SK-N-SH (cell line): ENCODE data around the gene ARHGAP25. TPM values are rescaled to one million over a fixed set of nuclear protein-coding genes. Genes with fewer than 3 reads are reported as not detected.

Source experiments
- CTCF ChIA-PET: fragments of 300-600, 350-600 bp; formaldehyde crosslinking; extraction: SDS; loops from one replicate; lab custom pipeline; 2021; lab: Yijun Ruan, JAX
- POLR2A ChIA-PET: fragments of 350-600 bp; sonication (Branson Sonifier 250); formaldehyde crosslinking; extraction: SDS; loops from one replicate; lab custom pipeline; 2020; ENCODE audit warnings: antibody characterized with exemption, inconsistent platforms; lab: Yijun Ruan, JAX
- DNase-seq: peaks from one replicate; pipeline ENCODE4 v3.0.0; 2012
- H2AFZ ChIP-seq: fragments of 200-600 bp; sonication (generic); 2 replicates; pipeline ENCODE4 v1.8.1; 2016; ENCODE audit warnings: antibody characterized with exemption, mild to moderate bottlenecking, low read depth
- H3F3A ChIP-seq: fragments of 200-600 bp; sonication (generic); replicated peaks from 2 replicates; pipeline ENCODE3; 2016; ENCODE audit warnings: antibody characterized with exemption, mild to moderate bottlenecking; ENCODE audit not compliant: insufficient read depth
- H3K27ac ChIP-seq, 2 experiments: fragments of 200-500 bp in 1 of 2; fragments of 200-600 bp in 1 of 2; sonication (Bioruptor generic) in 1 of 2; sonication (generic), shearing (Covaris generic) in 1 of 2; 2 replicates each; pipeline versions ENCODE4 v1.5.1 to v1.6.1; 2014 to 2016; ENCODE audit warnings: low read depth in 2 of 2, inconsistent platforms in 1 of 2, low read length in 1 of 2, mild to moderate bottlenecking in 1 of 2, mixed read lengths in 1 of 2
- H3K27me3 ChIP-seq: fragments of 200-600 bp; sonication (generic), shearing (Covaris generic); 2 replicates; pipeline ENCODE4 v1.6.1; 2016; ENCODE audit warnings: mixed run types; ENCODE audit not compliant: insufficient read depth
- H3K36me3 ChIP-seq, 2 experiments: fragments of 200-500 bp in 1 of 2; fragments of 200-600 bp in 1 of 2; sonication (Bioruptor generic) in 1 of 2; sonication (generic) in 1 of 2; replicated peaks in 1 of 2; 2 replicates each; pipeline versions ENCODE3 to v1.5.1; 2014 to 2016; ENCODE audit warnings: low read length in 1 of 2, mild to moderate bottlenecking in 1 of 2; ENCODE audit not compliant: insufficient read depth in 2 of 2, control insufficient read depth in 1 of 2
- H3K4me1 ChIP-seq, 2 experiments: fragments of 200-500 bp in 1 of 2; fragments of 200-600 bp in 1 of 2; sonication (Bioruptor generic) in 1 of 2; sonication (generic), shearing (Covaris generic) in 1 of 2; 2 replicates each; pipeline versions ENCODE4 v1.5.1 to v1.6.1; 2014 to 2016; ENCODE audit warnings: low read depth in 1 of 2, low read length in 1 of 2, mixed run types in 1 of 2; ENCODE audit not compliant: insufficient read depth in 2 of 2, control insufficient read depth in 1 of 2
- H3K4me2 ChIP-seq: fragments of 200-600 bp; sonication (generic), shearing (Covaris generic); 2 replicates; pipeline ENCODE4 v1.6.1; 2017; ENCODE audit warnings: mixed run types
- H3K4me3 ChIP-seq, 2 experiments: fragments of 200-500 bp in 1 of 2; fragments of 200-600 bp in 1 of 2; sonication (Bioruptor generic) in 1 of 2; sonication (generic), shearing (Covaris generic) in 1 of 2; 2 replicates each; pipeline versions ENCODE4 v1.5.1 to v1.8.1; 2014 to 2016; ENCODE audit warnings: low read depth in 2 of 2, inconsistent platforms in 1 of 2, low read length in 1 of 2, mild to moderate bottlenecking in 1 of 2, mixed read lengths in 1 of 2, moderate library complexity in 1 of 2
- H3K79me2 ChIP-seq: fragments of 200-600 bp; sonication (generic); 2 replicates; pipeline ENCODE4 v1.8.1; 2017; ENCODE audit warnings: mild to moderate bottlenecking; ENCODE audit not compliant: insufficient read depth
- H3K9ac ChIP-seq: fragments of 200-600 bp; sonication (generic); 2 replicates; pipeline ENCODE4 v1.6.1; 2017; ENCODE audit warnings: mixed run types
- H3K9me2 ChIP-seq: fragments of 200-600 bp; sonication (generic); 2 replicates; pipeline ENCODE4 v1.6.1; 2017; ENCODE audit warnings: mixed run types
- H3K9me3 ChIP-seq: fragments of 200-600 bp; sonication (generic); 2 replicates; pipeline ENCODE4 v1.6.1; 2017; ENCODE audit warnings: mixed run types, mild to moderate bottlenecking, moderate library complexity
- H4K20me1 ChIP-seq: fragments of 200-600 bp; sonication (generic); 2 replicates; pipeline ENCODE4 v1.6.1; 2017; ENCODE audit warnings: mild to moderate bottlenecking, mixed run types; ENCODE audit not compliant: insufficient read depth
- CHD2 ChIP-seq: fragments of 150-350 bp; IDR thresholded peaks from 2 replicates; pipeline ENCODE4 v1.6.1; 2018; ENCODE audit warnings: low read length; ENCODE audit not compliant: partially characterized antibody
- FOXJ3 ChIP-seq: sonication (generic); formaldehyde crosslinking; IDR thresholded peaks from 2 replicates; pipeline ENCODE4 v1.5.1; 2020; ENCODE audit warnings: mild to moderate bottlenecking, missing genetic modification reagents
- JUND ChIP-seq: IDR thresholded peaks from 2 replicates; pipeline ENCODE4 v1.4.0; 2012
- NFIC ChIP-seq: IDR thresholded peaks from 2 replicates; pipeline ENCODE4 v1.4.0; 2012; ENCODE audit warnings: borderline replicate concordance
- NRF1 ChIP-seq: IDR thresholded peaks from 2 replicates; pipeline ENCODE4 v1.6.1; 2012; ENCODE audit warnings: low read depth, mild to moderate bottlenecking, low read length
- RCOR1 ChIP-seq: fragments of 150-350 bp; IDR thresholded peaks from 2 replicates; pipeline ENCODE4 v1.6.1; 2017; ENCODE audit warnings: antibody characterized with exemption, low read length
- RXRA ChIP-seq: IDR thresholded peaks from 2 replicates; pipeline ENCODE4 v1.4.0; 2012; ENCODE audit warnings: low read depth, mild to moderate bottlenecking, borderline replicate concordance
- TCF12 ChIP-seq: IDR thresholded peaks from 2 replicates; pipeline ENCODE4 v1.4.0; 2012
- WGBS: methylation state at CpG from one replicate; pipeline ENCODE4 v1.1.6; 2017; ENCODE audit warnings: low lambda C conversion rate; 5-methylcytosine and 5-hydroxymethylcytosine counted together
- polyA plus RNA-seq, 3 experiments: library from polyadenylated mRNA; depleted of rRNA; stranded (reverse); fragments of >200 nt; gene quantifications; 2 replicates each; pipeline ENCODE4 v1.2.3, GENCODE V29; 2012
- TF ChIP-seq, protein P1 (sequence below): IDR thresholded peaks from 2 replicates; pipeline ENCODE4; 2012
- TF ChIP-seq, protein P2 (sequence below): IDR thresholded peaks from 2 replicates; pipeline ENCODE4 v1.4.0; 2012; ENCODE audit warnings: low read depth, borderline replicate concordance
- TF ChIP-seq, protein P3 (sequence below): fragments of 150-350 bp; IDR thresholded peaks from 2 replicates; pipeline ENCODE4 v1.6.1; 2017; ENCODE audit warnings: antibody characterized with exemption, low read length, low read depth, borderline replicate concordance
- TF ChIP-seq, protein P4 (sequence below): IDR thresholded peaks from 2 replicates; pipeline ENCODE4 v1.6.1; 2012; ENCODE audit warnings: mild to moderate bottlenecking, low read depth, low read length, moderate library complexity

Gene ARHGAP25
- polyA plus RNA-seq, 1 of the 3 experiments (the other 2 are of a cell fraction), result not detected

DNA sequence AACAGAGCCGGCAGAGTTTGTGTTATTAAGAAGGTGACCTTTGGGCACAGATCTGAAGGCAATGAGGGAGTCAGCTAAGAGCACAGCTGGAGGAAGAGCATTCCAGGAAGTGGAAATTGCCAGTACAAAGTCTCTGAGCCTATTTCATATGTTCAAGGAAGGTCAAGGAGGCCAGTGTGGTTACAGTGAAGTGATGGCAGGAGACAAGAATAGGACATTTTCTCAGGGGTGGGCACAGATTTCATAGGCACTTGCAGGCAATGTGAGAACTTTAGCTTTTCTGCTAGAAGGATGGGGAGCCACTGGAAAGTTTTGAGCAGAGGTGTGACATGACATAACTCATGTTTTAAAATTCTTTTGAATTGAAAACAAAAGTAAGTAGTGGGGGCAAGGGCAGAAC lies 50.3 kb downstream of the ARHGAP25 start:
- H3K4me1 ChIP-seq, result no peaks in the 10 kb centered on the region
- no peak overlapping the region for H3K4me3 ChIP-seq
- peaks cover 23% of the 10 kb centered on the region; the same call in 1 of the 2 replicates for H3K27me3 ChIP-seq
- POLR2A ChIA-PET, result no interaction called here
- no peaks in the 10 kb centered on the region for H3F3A ChIP-seq
- DNase-seq, result no peak
- TF ChIP-seq FOXJ3 (CRISPR knock-in tag), result no peak
- TF ChIP-seq, protein P1, sequence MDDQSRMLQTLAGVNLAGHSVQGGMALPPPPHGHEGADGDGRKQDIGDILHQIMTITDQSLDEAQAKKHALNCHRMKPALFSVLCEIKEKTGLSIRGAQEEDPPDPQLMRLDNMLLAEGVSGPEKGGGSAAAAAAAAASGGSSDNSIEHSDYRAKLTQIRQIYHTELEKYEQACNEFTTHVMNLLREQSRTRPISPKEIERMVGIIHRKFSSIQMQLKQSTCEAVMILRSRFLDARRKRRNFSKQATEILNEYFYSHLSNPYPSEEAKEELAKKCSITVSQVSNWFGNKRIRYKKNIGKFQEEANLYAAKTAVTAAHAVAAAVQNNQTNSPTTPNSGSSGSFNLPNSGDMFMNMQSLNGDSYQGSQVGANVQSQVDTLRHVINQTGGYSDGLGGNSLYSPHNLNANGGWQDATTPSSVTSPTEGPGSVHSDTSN, result no peak
- no peak for TF ChIP-seq RXRA
- no peak for TF ChIP-seq RCOR1
- TF ChIP-seq JUND, result no peak
- TF ChIP-seq, protein P2, sequence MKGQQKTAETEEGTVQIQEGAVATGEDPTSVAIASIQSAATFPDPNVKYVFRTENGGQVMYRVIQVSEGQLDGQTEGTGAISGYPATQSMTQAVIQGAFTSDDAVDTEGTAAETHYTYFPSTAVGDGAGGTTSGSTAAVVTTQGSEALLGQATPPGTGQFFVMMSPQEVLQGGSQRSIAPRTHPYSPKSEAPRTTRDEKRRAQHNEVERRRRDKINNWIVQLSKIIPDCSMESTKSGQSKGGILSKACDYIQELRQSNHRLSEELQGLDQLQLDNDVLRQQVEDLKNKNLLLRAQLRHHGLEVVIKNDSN, result no peak
- no peak for TF ChIP-seq NRF1
- no peaks in the 10 kb centered on the region for H3K79me2 ChIP-seq
- H3K36me3 ChIP-seq, result no peaks in the 10 kb centered on the region
- no peak overlapping the region for H3K9ac ChIP-seq
- no peak overlapping the region for H3K27ac ChIP-seq
- H3K4me2 ChIP-seq, result no peak overlapping the region
- H2AFZ ChIP-seq, result no peak overlapping the region
- WGBS, result 63% methylated on average over 1 of the region's 1 CpG
- no peaks in the 10 kb centered on the region for H3K9me2 ChIP-seq
- no peaks in the 10 kb centered on the region for H4K20me1 ChIP-seq
- CTCF ChIA-PET, result interaction anchor here (0.9 kb wide), 1 partner anchor 33 kb away, joined by 3 read pairs; no protein-coding TSS in a partner anchor
- H3K9me3 ChIP-seq, result no peaks in the 10 kb centered on the region

DNA sequence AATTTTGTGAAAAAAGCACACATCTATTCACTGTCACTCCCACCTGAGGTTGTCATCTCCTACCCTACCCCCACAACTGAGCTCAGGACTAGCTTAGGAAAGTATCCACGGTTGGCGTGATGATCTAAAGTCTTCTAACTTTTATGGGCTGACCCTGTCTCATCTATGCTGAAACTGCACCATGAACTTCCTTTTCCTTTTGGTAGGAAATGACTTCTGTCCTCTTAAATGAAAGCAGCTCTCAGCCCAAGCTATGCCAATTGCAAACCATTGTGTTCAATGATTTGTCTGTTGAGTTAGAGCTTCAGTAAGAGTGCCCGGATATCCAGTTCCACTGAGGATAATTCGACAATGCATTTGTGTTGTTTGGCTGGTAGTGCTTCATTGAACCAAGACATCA lies 52.7 kb downstream of the ARHGAP25 start:
- ChIA-PET CTCF (interaction anchor here (1.1 to 1.8 kb wide), 4 partner anchors 35 to 299 kb away, joined by 3 to 5 read pairs (median 4); no protein-coding TSS in a partner anchor), POLR2A (no interaction called here)
- 63% methylated on average over 4 of the region's 4 CpGs for WGBS
- Histone ChIP-seq H3K9me2 (no peaks in the 10 kb centered on the region), H3K27ac (no peak overlapping the region), H3K36me3 (no peaks in the 10 kb centered on the region), H3K4me1 (no peaks in the 10 kb centered on the region), H3K27me3 (peaks cover 23% of the 10 kb centered on the region; the same call in 1 of the 2 replicates), H3K4me2 (no peak overlapping the region), H4K20me1 (no peaks in the 10 kb centered on the region), H3K79me2 (no peaks in the 10 kb centered on the region), H2AFZ (no peak overlapping the region), H3K9ac (no peak overlapping the region), H3K4me3 (no peak overlapping the region), H3F3A (no peaks in the 10 kb centered on the region), H3K9me3 (no peaks in the 10 kb centered on the region)
- TF ChIP-seq CHD2 (no peak), RCOR1 (no peak), FOXJ3 (CRISPR knock-in tag) (no peak), TCF12 (no peak)
- no peak for DNase-seq

DNA sequence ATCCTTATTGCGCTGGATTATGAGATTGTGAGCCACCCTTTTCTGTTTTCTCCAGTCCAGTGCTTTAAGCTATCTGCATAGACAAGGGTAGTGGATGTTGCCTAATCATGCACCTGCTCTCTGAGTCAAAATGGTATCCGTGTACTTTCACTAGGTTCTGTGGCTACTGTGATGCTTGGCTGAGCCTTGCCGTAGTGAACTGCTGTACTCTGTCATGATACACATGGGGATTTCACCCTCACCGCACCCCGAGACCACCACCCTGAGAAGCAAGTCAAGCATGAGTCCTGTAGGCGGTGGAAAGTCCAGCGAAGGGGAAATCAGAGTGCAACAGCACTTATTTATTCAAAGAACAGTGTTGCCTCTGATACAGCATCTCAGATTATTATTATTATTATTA lies 55.0 kb downstream of the ARHGAP25 start:
- Histone ChIP-seq H3K4me1 (no peaks in the 10 kb centered on the region), H3K27me3 (peaks cover 22% of the 10 kb centered on the region; the same call in 1 of the 2 replicates), H3K9me3 (no peaks in the 10 kb centered on the region), H4K20me1 (no peaks in the 10 kb centered on the region), H3F3A (no peaks in the 10 kb centered on the region), H3K36me3 (no peaks in the 10 kb centered on the region), H3K79me2 (no peaks in the 10 kb centered on the region), H3K9ac (no peak overlapping the region), H3K27ac (no peak overlapping the region), H2AFZ (no peak overlapping the region), H3K9me2 (no peaks in the 10 kb centered on the region), H3K4me3 (no peak overlapping the region), H3K4me2 (no peak overlapping the region)
- ChIA-PET CTCF (interaction anchor here (0.8 to 2.0 kb wide), 2 partner anchors 38 to 135 kb away, joined by 3 to 5 read pairs; no protein-coding TSS in a partner anchor), POLR2A (no interaction called here)
- DNase-seq, result no peak
- WGBS, result 64% methylated on average over 7 of the region's 7 CpGs
- TF ChIP-seq, protein P3, sequence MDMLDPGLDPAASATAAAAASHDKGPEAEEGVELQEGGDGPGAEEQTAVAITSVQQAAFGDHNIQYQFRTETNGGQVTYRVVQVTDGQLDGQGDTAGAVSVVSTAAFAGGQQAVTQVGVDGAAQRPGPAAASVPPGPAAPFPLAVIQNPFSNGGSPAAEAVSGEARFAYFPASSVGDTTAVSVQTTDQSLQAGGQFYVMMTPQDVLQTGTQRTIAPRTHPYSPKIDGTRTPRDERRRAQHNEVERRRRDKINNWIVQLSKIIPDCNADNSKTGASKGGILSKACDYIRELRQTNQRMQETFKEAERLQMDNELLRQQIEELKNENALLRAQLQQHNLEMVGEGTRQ, result no peak
- no peak for TF ChIP-seq NRF1
- TF ChIP-seq TCF12, result no peak
- TF ChIP-seq, protein P4, sequence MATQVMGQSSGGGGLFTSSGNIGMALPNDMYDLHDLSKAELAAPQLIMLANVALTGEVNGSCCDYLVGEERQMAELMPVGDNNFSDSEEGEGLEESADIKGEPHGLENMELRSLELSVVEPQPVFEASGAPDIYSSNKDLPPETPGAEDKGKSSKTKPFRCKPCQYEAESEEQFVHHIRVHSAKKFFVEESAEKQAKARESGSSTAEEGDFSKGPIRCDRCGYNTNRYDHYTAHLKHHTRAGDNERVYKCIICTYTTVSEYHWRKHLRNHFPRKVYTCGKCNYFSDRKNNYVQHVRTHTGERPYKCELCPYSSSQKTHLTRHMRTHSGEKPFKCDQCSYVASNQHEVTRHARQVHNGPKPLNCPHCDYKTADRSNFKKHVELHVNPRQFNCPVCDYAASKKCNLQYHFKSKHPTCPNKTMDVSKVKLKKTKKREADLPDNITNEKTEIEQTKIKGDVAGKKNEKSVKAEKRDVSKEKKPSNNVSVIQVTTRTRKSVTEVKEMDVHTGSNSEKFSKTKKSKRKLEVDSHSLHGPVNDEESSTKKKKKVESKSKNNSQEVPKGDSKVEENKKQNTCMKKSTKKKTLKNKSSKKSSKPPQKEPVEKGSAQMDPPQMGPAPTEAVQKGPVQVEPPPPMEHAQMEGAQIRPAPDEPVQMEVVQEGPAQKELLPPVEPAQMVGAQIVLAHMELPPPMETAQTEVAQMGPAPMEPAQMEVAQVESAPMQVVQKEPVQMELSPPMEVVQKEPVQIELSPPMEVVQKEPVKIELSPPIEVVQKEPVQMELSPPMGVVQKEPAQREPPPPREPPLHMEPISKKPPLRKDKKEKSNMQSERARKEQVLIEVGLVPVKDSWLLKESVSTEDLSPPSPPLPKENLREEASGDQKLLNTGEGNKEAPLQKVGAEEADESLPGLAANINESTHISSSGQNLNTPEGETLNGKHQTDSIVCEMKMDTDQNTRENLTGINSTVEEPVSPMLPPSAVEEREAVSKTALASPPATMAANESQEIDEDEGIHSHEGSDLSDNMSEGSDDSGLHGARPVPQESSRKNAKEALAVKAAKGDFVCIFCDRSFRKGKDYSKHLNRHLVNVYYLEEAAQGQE, result no peak
- no peak for TF ChIP-seq NFIC
- TF ChIP-seq, protein P1, result no peak
- TF ChIP-seq, protein P2, result no peak
